Activated naive CD4-positive, alpha-beta T cell treated with anti-CD3 and anti-CD28 coated beads, Interleukin-2, amount 10 ng/mL, durations not matched to agents 7 days and 5 days (primary cell): Measurements from ENCODE around the gene SERINC1.
A peak's percentile ranks its signal among the peaks of the same experiment; 100 is the strongest.
"Not testable (repeated sequence)": the region's sequence is repeated elsewhere in the genome, so short reads cannot be mapped to it uniquely, and the experiment has no call there.

Experiments
- CTCF ChIA-PET: fragments of 350-600 bp; sonication (Branson Sonifier 250); formaldehyde crosslinking; loops from one replicate; lab custom pipeline; 2021; ENCODE audit warnings: antibody characterized with exemption; lab: Charles Lee
- DNase-seq: peaks from one replicate; pipeline ENCODE4 v3.0.0-alpha.2; 2020
- H3K27ac Mint-ChIP-seq: one replicate; pipeline ENCODE4 v1.8.0; 2021; ENCODE audit warnings: mild to moderate bottlenecking, moderate library complexity, mixed read lengths
- H3K27me3 Mint-ChIP-seq: one replicate; pipeline ENCODE4 v1.8.0; 2021; ENCODE audit warnings: mild to moderate bottlenecking, mixed read lengths
- H3K36me3 Mint-ChIP-seq: one replicate; pipeline ENCODE4 v1.8.0; 2021; ENCODE audit warnings: mixed read lengths
- H3K4me1 Mint-ChIP-seq: one replicate; pipeline ENCODE4 v1.8.0; 2021; ENCODE audit warnings: mixed read lengths
- H3K4me3 Mint-ChIP-seq: one replicate; pipeline ENCODE4 v1.8.0; 2021; ENCODE audit warnings: mild to moderate bottlenecking, moderate library complexity, mixed read lengths
- H3K9me3 Mint-ChIP-seq: one replicate; pipeline ENCODE4 v1.8.0; 2021; ENCODE audit warnings: mixed read lengths

Gene SERINC1

DNA sequence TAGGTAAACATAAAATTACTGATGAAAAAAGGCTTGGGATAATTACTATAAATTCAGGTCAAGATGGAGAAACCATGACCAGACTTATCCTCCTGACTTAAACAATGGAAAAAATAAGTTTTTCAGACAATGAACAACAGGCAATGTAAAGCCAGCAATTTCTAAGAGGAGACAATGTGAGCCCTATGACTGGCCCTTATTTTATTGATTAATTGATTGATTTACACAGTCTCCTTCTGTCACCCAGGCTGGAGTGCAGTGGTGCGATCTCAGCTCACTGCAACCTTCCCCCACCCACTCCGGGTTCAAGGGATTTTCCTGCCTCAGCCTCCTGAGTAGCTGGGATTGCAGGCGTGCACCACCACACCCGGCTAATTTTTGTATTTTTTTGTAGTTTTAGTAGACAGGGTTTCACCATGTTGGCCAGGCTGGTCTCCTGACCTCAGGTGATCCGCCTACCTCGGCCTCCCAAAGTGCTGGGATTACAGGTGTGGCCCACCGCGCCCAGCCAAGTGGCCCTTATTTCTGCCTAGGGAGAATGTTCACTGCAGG is 11.7 kb downstream of the SERINC1 start:
- H3K4me3 Mint-ChIP-seq, H3K27me3 Mint-ChIP-seq, H3K27ac Mint-ChIP-seq, CTCF ChIA-PET, H3K9me3 Mint-ChIP-seq, DNase-seq: not testable (repeated sequence)
- peaks cover 35% of the 10 kb centered on the region for H3K4me1 Mint-ChIP-seq
- peaks cover 35% of the 10 kb centered on the region for H3K36me3 Mint-ChIP-seq

- CTCF ChIA-PET: no interaction called here
- DNase-seq: no peak
- no peak overlapping the region for H3K27ac Mint-ChIP-seq
- H3K27me3 Mint-ChIP-seq: no peaks in the 10 kb centered on the region
- H3K36me3 Mint-ChIP-seq: peaks cover 39% of the 10 kb centered on the region
- peaks cover 31% of the 10 kb centered on the region for H3K4me1 Mint-ChIP-seq
- no peak overlapping the region for H3K4me3 Mint-ChIP-seq
- no peaks in the 10 kb centered on the region for H3K9me3 Mint-ChIP-seq
Measured at GRCh38 chr6:122459240-122459639, 12.4 kb downstream of the SERINC1 start.

DNA sequence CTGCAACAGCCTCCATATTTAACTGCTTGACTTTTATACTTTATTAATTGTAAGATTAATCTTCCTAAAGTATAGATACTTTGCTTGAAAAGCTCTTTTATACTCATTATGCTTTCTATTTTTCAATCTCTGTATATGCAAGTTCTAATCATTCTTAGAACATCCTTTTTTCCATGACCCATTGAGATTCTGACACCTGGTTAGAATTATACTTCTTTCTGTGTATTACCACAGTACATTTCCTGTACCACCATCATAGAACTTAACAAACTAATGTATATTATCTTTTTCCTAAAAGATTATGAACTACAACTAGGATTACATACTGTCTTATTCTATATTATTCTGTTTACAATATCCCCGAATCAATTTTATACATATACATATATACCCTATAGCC is 13.5 kb downstream of the SERINC1 start:
- H3K27me3 Mint-ChIP-seq: no peaks in the 10 kb centered on the region
- DNase-seq: no peak
- peaks cover 44% of the 10 kb centered on the region for H3K36me3 Mint-ChIP-seq
- no peaks in the 10 kb centered on the region for H3K9me3 Mint-ChIP-seq
- CTCF ChIA-PET: no interaction called here
- H3K4me3 Mint-ChIP-seq: no peak overlapping the region
- peak overlapping the region; percentile 50 for H3K27ac Mint-ChIP-seq
- H3K4me1 Mint-ChIP-seq: peaks cover 27% of the 10 kb centered on the region

- H3K9me3 Mint-ChIP-seq, CTCF ChIA-PET, H3K27me3 Mint-ChIP-seq, H3K27ac Mint-ChIP-seq, H3K4me3 Mint-ChIP-seq, DNase-seq: not testable (repeated sequence)
- peaks cover 18% of the 10 kb centered on the region for H3K4me1 Mint-ChIP-seq
- H3K36me3 Mint-ChIP-seq: peaks cover 56% of the 10 kb centered on the region
Measured at GRCh38 chr6:122455116-122455515, 16.5 kb downstream of the SERINC1 start.

- DNase-seq: no peak
- H3K9me3 Mint-ChIP-seq: no peaks in the 10 kb centered on the region
- H3K36me3 Mint-ChIP-seq: peaks cover 56% of the 10 kb centered on the region
- H3K27me3 Mint-ChIP-seq: no peaks in the 10 kb centered on the region
- no peak overlapping the region for H3K27ac Mint-ChIP-seq
- H3K4me1 Mint-ChIP-seq: peaks cover 18% of the 10 kb centered on the region
- CTCF ChIA-PET: no interaction called here
- H3K4me3 Mint-ChIP-seq: no peak overlapping the region
Measured at GRCh38 chr6:122454673-122455072, 16.9 kb downstream of the SERINC1 start.

DNA sequence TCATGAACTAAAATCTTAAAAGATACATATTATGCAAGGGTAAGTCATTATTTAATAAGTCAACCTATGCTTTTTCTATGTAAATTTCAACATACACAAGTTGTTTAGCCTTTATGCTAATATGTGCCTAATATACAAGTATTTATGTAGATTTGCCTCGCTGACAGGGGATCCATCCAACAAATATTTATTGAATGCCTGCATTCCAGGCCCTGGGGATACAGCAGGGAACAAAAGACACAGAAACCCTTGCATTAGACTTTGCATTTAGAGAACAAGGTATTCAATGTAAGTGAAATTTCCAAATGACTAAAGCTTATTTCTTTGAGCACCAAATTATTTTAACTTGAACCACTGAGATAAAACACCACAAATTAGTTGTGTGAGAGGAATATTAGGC is 19.1 kb downstream of the SERINC1 start:
- CTCF ChIA-PET: no interaction called here
- DNase-seq: no peak
- H3K27ac Mint-ChIP-seq: no peak overlapping the region
- no peaks in the 10 kb centered on the region for H3K4me1 Mint-ChIP-seq
- no peaks in the 10 kb centered on the region for H3K9me3 Mint-ChIP-seq
- no peak overlapping the region for H3K4me3 Mint-ChIP-seq
- H3K27me3 Mint-ChIP-seq: no peaks in the 10 kb centered on the region
- H3K36me3 Mint-ChIP-seq: peaks cover 57% of the 10 kb centered on the region

- H3K27ac Mint-ChIP-seq: no peak overlapping the region
- H3K36me3 Mint-ChIP-seq: peaks cover 56% of the 10 kb centered on the region
Measured at GRCh38 chr6:122449069-122449468, 22.5 kb downstream of the SERINC1 start.

DNA sequence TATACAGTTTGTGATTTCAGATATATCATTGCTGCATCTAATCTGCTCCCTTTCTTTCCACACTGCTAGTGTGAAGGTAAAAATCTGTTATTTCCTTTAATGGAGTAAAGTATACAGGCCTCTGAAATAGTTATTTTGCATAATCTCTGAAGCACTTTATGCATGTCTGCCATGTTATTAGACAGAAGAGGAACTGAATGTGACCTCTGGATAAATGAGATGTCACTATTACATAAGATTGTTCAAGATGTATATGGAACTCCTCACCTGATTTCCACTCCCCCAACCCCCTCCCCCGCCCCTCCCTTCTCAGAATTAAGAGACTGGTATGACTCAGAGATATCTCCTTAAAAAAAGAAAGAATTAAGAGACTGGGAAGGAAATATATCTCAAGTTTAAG is 26.3 kb downstream of the SERINC1 start:
- peaks cover 52% of the 10 kb centered on the region for H3K36me3 Mint-ChIP-seq
- peaks cover 4% of the 10 kb centered on the region for H3K9me3 Mint-ChIP-seq
- peaks cover 2% of the 10 kb centered on the region for H3K4me1 Mint-ChIP-seq
- no peak for DNase-seq
- no peak overlapping the region for H3K27ac Mint-ChIP-seq
- H3K4me3 Mint-ChIP-seq: no peak overlapping the region
- CTCF ChIA-PET: no interaction called here
- H3K27me3 Mint-ChIP-seq: no peaks in the 10 kb centered on the region

More at GRCh38 chr6:122449069-122449468, 22.5 kb downstream of the SERINC1 start:
- Mint-ChIP-seq H3K9me3 (no peaks in the 10 kb centered on the region), H3K4me3 (no peak overlapping the region), H3K27me3 (no peaks in the 10 kb centered on the region), H3K4me1 (peaks cover 2% of the 10 kb centered on the region)
- no peak for DNase-seq
- CTCF ChIA-PET: interaction anchor here (1.2 kb wide), 1 partner anchor 13 kb away, joined by 3 read pairs; no protein-coding TSS in a partner anchor

DNA sequence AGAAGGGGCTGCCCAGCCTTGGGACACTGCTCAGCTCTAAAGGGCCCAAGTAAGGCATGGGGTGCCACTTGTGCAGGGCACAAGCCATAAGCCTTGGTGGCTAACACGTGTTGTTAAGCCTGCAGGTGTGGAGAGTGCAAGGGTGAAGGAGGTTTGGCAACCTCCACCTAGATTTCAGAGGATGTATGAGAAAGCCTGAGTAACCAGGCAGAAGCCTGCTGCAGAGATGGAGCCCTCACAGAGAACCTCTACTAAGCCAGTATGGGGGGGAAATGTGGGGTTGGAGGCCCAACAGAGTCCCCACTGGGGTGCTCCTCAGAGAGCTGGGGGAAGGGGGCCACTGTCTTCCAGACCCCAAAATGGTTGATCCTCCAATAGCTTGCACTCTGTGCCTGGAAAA is 32.6 kb downstream of the SERINC1 start:
- Mint-ChIP-seq H3K36me3 (peaks cover 72% of the 10 kb centered on the region), H3K27me3 (no peaks in the 10 kb centered on the region), H3K4me1 (no peaks in the 10 kb centered on the region), H3K4me3 (no peak overlapping the region), H3K9me3 (peaks cover 28% of the 10 kb centered on the region), H3K27ac (no peak overlapping the region)
- CTCF ChIA-PET: no interaction called here
- no peak for DNase-seq

- Mint-ChIP-seq H3K4me1 (no peaks in the 10 kb centered on the region), H3K9me3 (peaks cover under 1% of the 10 kb centered on the region), H3K4me3 (no peak overlapping the region), H3K36me3 (peaks cover 68% of the 10 kb centered on the region), H3K27ac (no peak overlapping the region), H3K27me3 (no peaks in the 10 kb centered on the region)
- DNase-seq: no peak
- CTCF ChIA-PET: interaction anchor here (1.2 kb wide), 1 partner anchor 34 kb away, joined by 4 read pairs; the partner anchor contains the start of gene HSF2
Measured at GRCh38 chr6:122432816-122433215, 38.8 kb downstream of the SERINC1 start.

GRCh38 chr6:122431780-122432179 is 39.8 kb downstream of the SERINC1 start:
- no peak for DNase-seq
- no peaks in the 10 kb centered on the region for H3K9me3 Mint-ChIP-seq
- CTCF ChIA-PET: interaction anchor here (1.0 to 1.2 kb wide), 2 partner anchors 26 to 32 kb away, joined by 3 to 4 read pairs; partner anchors contain the start of gene HSF2
- H3K4me1 Mint-ChIP-seq: no peaks in the 10 kb centered on the region
- no peaks in the 10 kb centered on the region for H3K27me3 Mint-ChIP-seq
- H3K4me3 Mint-ChIP-seq: no peak overlapping the region
- no peak overlapping the region for H3K27ac Mint-ChIP-seq
- H3K36me3 Mint-ChIP-seq: peaks cover 68% of the 10 kb centered on the region

DNA sequence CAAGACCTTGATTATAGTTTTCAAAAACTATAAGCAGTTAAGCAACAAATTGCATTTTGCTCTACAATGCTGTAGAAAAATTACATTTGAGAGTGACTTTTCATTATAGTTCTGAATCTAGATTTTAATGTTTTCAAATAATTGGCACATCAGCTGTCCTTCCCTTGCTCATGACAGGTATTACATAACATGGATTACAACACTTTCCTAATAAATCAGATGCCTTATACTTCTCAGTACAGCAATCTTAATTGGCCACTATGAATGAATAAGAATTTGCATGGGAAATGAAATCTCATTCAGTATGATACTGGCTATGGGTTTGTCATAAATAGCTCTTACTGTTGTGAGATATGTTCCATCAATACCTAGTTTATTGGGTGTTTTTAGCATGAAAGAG is 42.3 kb downstream of the SERINC1 start:
- Mint-ChIP-seq H3K9me3 (no peaks in the 10 kb centered on the region), H3K27me3 (no peaks in the 10 kb centered on the region), H3K4me3 (no peak overlapping the region), H3K36me3 (peaks cover 73% of the 10 kb centered on the region), H3K4me1 (no peaks in the 10 kb centered on the region), H3K27ac (no peak overlapping the region)
- CTCF ChIA-PET: no interaction called here
- no peak for DNase-seq

- Mint-ChIP-seq H3K4me3 (no peak overlapping the region), H3K36me3 (peaks cover 74% of the 10 kb centered on the region), H3K27ac (no peak overlapping the region), H3K9me3 (no peaks in the 10 kb centered on the region), H3K27me3 (no peaks in the 10 kb centered on the region), H3K4me1 (no peaks in the 10 kb centered on the region)
- CTCF ChIA-PET: no interaction called here
- no peak for DNase-seq
Measured at GRCh38 chr6:122428781-122429180, 42.8 kb downstream of the SERINC1 start.

DNA sequence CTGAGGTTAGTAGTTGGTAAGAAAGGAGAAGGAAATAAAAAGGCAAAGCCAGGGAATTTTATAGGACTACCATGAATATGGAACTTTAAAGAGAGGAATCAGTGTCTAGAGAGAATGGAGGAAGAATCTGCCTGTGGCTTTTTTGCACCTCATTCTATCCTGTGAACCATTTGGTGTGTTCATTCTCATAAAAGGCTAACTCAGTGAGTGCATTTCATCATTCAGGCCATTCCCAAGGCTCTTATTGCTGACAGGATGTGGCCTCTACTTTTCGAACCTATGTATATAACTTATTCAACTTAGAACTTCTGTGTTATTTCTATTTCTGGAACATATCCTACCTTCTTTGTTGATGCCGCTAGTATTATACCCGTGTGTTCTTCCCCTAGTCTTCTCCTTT is 45.0 kb downstream of the SERINC1 start:
- no peak for DNase-seq
- H3K27me3 Mint-ChIP-seq: no peaks in the 10 kb centered on the region
- no peaks in the 10 kb centered on the region for H3K4me1 Mint-ChIP-seq
- no peaks in the 10 kb centered on the region for H3K9me3 Mint-ChIP-seq
- no peak overlapping the region for H3K27ac Mint-ChIP-seq
- CTCF ChIA-PET: interaction anchor here (1.3 kb wide), 1 partner anchor 9 kb away, joined by 3 read pairs; no protein-coding TSS in a partner anchor
- no peak overlapping the region for H3K4me3 Mint-ChIP-seq
- H3K36me3 Mint-ChIP-seq: peaks cover 69% of the 10 kb centered on the region

GRCh38 chr6:122423734-122424133 is 47.9 kb downstream of the SERINC1 start:
- H3K4me3 Mint-ChIP-seq: no peak overlapping the region
- no peak overlapping the region for H3K27ac Mint-ChIP-seq
- H3K4me1 Mint-ChIP-seq: no peaks in the 10 kb centered on the region
- H3K9me3 Mint-ChIP-seq: no peaks in the 10 kb centered on the region
- peaks cover 55% of the 10 kb centered on the region for H3K36me3 Mint-ChIP-seq
- no peak for DNase-seq
- H3K27me3 Mint-ChIP-seq: no peaks in the 10 kb centered on the region
- CTCF ChIA-PET: interaction anchor here (1.2 kb wide), 1 partner anchor 68 kb away, joined by 4 read pairs; no protein-coding TSS in a partner anchor
